COR-L47 (cell line): ENCODE data around the gene KCNC3.
"Not testable (repeated sequence)": the region's sequence is repeated elsewhere in the genome, so short reads cannot be mapped to it uniquely, and the experiment has no call there.

Source experiments
- DNase-seq: peaks from one replicate; lab custom pipeline; 2025; lab: John Stamatoyannopoulos, UW

KCNC3 gene

DNA sequence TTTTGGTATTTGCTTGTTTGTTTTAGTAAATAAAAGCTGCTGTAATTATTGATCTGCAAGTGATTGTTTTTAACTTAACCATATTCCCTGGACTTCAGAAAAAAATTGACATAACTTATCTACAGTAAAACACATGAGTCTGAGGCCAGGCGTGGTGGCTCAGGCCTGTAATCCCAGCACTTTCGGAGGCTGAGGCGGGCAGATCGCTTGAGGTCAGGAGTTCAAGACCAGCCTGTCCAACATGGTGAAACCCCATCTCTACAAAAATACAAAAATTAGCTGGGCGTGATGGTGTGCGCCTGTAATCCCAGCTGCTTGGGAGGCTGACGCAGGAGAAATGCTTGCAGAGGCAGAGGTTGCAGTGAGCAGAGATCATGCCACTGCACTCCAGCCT, 24.3 kb upstream of the KCNC3 start:
- not testable (repeated sequence) for DNase-seq

DNA sequence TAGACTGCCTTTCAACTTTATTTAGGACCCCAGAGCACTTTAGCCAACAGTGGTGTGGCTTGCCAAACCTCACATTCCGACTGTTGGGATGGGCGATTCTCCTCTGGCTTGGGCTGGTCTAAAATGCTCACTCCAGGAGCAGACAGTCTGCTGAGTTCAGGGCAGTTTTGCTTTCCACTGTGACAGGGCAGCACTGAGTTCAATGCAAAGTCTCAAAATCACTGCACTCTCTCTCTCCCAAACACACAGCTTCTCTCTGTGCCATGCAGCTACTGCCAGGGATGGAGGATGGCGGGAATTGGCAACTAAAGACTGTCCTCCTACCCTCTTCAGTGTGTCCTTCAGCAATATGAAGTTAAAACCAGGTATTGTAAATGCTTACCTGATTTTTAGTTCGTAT, 23.1 kb upstream of the KCNC3 start:
- no peak for DNase-seq

DNA sequence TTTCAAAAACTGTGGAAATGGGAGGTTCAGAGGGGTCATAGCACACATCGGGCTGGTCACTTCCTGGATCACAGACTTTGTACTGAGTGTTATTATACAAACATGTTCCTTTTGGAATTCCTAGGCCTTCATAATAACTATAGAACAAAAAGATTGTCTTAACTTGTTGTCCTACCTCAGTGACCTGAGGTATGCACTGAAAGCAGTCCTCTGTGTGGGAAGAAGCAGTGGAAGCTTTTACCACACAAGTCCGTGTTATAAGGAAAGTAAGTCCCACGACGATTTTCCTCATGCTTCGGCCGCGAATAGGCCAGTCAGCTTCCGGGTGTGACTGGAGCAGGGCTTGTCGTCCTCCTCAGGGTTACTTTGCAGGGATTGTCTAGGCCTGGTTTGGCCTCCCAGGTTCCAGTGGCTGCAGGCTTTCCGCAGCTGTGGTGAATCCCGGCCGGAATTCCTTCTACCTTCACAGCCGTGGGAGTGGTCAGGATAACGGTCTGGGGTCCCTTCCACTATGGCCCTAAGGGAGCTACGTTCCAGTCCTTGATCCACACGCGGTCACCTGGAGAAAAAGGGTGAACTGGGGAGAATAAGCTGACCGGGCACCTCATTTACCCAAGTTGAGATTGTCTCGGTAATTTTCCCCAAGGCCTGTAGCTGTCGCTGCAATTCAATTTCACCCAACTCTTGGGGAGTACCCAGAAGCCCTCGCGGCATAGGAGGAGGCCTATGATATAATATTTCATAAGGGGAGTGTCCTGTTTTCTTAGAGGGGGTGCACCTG, 20.3 kb upstream of the KCNC3 start:
- no peak for DNase-seq

DNA sequence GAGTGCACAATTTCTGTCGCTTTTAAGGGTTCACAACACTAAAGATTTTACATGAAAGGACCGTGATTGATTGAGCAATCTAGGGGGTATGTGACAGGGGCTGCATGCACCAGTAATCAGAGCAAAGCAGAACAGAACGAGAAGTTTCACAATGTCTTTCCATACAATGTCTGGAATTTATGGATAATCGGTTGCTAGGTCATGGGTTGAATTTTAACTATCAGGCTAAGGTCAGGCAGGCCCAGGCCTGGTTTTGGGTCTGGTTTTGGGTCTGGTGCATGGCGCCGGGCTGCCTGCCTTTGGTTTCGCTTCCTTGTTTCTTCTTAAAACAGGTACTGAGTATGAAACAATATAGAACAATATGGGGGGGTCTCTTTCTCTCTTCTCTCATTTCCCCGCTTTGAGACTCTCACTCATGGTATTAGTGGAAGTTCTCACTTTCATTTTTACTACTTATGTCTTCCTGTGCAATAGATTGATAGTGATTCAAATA, 18.0 kb upstream of the KCNC3 start:
- not testable (repeated sequence) for DNase-seq

DNA sequence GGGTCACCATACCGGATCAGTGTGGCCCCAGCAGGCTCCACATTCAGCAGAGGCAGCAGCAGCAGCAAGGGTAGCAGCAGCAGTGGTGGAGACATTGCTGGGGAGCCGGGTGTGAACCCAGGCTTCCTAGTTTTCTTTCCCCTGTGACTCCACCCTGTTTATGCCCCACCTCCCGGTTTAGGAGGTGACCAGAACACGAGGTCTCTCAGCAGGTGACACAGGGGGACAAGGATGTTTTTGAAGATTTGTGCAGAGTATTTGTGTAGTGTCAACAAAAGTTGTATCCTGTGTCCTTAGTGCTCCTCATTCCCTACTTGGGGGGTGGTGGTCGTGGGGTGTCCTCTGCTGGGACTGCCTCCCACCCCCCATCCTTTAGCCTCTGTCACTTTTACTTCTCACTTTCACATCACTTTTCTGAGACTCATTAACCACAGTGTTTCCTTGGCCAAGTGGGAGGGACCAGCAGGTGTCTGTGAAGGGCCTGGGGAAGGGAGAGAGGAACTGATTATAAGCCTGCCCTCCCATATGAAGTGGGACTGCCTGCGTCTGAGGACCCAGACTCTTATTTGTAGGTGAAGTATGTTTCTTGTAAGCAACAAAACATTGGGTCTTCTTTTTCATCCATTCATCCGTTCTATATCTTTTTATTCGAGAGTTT, 15.6 kb upstream of the KCNC3 start:
- no peak for DNase-seq

DNA sequence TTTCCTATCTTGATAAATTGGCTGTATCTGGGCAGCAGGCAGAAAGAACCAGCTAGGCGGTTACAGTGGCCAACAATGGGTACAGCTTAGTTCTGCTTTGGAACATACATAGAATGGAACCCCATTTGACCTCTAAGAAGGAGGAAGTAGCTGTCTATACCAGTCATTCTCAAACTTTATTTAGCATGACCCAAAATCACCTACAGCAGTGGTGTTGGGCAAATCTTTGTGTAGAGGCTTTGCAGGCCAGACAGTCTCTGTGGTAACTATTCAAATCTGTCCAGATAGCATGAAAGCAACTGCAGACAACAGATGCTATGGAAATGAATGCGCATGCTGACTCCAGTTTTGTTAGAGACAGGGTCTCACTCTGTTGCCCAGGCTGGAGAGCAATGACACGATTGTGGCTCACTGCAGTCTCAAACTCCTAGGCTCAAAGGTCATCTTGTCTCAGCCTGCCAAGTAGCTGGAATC, 12.0 kb upstream of the KCNC3 start:
- no peak for DNase-seq

DNA sequence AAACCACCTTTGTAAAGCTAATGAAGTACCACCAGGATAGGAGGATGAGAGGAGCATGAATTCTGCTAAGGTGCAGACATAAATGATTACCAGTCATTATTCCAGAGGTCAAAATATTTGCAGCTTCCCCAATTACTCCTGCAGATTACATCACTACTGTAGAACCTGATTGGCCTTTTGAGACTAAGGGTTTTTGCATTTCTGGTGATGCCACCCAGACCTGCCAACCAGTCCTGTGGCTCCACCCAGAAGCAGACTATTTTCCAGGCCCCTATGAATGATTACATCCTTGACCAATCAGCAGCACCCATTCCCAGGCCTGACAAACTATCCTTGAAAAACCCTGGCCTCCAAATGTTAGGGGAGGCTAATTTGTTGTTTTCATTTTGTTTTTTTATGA, 11.2 kb upstream of the KCNC3 start:
- DNase-seq = no peak

DNA sequence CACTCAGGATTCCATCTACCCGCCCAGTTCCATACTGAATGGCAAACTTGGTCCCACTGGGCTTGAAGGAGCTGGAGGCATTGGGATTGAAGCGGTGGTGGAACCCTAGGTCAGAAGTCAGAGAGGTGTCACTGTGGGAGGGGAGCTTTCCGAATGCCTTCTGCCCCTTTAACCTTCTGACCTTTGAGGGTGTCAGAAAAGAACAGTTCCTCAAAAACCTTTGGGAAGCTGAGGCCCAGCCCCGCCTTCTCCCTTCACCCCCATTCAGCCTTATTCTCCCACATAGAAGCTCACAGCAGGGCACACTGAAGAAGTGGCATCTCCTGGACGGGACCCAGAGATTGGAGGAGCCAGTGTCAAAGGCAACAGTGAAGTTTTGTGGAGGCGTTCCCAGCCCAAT, 7.9 kb upstream of the KCNC3 start:
- not testable (repeated sequence) for DNase-seq

DNA sequence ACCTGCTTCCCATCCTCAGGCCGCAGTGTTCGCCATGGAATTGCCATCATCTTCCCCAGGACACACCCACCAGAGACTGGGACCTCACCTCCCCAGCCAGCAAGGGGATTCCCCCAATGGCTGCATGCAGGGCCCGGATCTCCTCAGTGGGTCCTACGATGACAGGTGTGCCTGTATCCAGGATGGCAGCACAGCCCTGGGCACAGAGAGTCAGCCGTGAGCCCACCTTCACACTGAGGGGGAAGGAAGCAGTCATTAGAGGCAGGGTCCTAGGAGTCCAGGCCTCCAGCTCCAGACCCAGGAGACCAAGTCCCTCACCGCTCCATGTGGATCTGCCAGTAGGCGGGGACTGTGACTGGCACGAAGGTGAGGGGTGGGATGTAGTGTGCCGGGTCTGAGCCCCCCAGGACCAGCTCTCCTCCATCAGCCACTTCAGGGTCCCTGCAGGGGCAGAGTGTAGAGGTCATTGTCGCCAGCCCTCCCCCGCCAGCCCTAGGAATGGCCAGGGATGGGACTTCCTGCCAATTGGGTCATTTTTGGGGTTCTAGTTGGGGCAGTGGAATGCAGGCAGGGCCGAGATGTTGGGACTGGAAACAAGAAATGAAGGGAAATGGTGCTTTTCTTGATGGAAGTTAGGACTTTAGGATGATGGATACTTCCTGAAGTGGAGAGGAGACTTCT, 5.7 kb upstream of the KCNC3 start:
- no peak for DNase-seq

DNA sequence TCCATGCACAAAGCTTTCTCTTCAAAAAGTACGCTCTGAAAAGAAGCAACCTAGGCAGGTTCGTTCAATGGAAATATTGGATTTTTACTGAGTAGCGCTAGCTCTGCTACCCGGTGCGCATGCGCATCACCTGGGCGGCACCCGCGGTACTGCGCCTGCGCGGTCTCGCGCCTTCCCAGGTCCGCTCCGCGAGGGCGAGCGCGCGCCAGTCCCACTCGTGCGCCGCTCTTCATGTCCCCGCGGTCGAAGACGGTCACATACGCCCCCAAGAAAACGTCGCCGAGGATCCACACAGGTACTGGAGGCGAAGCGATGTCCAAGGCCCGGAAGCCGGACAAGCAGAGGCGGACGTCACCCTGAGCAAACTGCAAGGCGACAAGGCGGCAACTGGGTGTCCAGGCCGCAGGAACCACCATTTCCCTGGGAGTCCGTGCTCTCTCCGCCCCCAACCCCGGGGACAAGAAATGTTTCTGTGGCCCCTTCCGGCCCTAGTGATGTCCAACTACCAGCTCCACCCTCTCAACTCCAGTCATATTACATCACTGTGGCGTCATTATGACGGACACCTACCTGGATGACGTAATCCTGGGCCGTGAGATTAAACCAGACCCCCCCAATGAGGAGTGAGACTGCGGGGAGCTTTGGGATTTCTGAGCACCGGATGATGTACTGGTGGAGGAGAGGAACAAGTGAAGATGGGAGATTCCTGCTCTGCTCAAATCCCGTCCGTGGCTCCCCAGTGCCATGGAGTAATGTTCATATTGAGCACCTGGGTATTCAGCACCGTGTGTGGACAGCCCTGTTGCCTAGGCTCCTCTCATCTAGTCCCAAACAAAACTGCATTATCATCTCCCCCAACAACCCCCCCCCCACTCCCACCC, 4.8 kb upstream of the KCNC3 start:
- DNase-seq = no peak

DNA sequence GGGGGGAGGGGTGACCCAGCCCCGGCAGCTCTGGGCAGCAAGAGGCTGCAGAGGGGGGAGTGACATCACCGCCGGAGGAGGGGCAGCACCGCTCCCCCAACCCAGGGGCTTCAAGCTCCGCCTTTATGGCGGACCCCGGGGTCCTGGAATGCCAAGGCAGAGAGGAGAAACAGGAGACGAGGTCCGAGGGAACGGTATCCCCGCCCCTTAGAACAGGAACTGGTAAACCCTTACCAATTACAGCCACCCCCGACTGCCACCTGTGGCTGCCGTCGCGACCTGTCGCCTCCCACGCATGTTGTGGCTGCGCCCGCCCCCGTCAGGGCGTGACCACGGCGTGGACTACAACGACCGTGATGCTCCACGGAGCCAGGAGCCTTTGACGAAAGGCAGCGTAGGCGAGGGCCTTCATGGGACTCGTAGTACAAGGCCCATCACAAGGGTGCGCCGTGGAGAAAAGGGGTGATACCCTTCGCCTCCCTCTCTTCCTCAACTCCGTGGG, 4.1 kb upstream of the KCNC3 start:
- DNase-seq = peak; percentile 52

DNA sequence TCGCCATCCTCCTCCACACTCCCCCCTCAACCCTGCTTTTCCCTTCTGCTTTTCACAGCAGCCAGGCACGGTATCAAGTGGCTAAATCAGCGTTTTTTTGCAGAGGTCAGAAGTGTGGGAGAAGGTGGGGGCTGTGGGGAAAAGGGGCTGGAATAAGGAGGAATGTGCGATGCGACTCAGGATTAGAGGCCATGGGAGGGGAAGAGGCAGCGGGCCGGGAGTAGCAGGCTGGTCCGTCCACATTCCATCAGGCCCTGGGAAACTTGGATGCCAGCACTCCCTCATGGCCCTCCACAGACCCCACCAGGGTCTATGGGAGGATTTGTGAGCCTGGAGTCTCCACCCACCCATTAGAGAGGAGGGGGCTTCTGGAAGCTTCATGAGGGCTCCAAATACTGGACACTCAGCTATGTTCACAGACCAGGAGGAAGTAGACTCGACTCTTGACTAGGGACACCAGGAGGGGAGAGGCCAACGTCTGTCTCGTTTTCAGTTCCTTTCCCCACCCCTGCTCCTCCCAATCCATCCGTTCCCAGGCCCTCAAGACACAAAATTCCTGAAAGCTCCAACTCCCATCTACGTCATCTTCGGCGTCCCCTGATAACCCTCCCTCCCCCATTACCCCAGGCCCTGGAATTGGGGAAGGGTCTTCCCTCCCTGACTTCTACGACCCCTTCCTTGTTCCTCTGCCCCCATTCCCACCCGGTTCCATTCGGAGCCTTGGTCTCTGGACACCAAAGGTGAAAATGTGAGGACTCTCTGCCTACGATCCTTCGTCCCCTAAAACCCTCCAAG, 3.3 kb upstream of the KCNC3 start:
- DNase-seq = no peak

DNA sequence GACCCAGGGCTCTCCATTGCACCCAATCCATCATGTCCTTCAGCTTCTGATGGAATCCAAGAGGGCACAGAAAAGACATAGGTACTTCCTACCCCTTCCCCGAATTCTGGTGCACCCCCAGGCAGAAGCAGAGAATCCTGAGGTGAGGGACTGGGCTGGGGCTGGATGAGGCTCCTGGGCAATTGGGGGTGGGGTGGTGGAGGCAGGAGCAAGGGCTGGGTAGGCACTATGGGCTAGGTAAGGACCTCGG, 2.7 kb upstream of the KCNC3 start:
- no peak for DNase-seq

DNA sequence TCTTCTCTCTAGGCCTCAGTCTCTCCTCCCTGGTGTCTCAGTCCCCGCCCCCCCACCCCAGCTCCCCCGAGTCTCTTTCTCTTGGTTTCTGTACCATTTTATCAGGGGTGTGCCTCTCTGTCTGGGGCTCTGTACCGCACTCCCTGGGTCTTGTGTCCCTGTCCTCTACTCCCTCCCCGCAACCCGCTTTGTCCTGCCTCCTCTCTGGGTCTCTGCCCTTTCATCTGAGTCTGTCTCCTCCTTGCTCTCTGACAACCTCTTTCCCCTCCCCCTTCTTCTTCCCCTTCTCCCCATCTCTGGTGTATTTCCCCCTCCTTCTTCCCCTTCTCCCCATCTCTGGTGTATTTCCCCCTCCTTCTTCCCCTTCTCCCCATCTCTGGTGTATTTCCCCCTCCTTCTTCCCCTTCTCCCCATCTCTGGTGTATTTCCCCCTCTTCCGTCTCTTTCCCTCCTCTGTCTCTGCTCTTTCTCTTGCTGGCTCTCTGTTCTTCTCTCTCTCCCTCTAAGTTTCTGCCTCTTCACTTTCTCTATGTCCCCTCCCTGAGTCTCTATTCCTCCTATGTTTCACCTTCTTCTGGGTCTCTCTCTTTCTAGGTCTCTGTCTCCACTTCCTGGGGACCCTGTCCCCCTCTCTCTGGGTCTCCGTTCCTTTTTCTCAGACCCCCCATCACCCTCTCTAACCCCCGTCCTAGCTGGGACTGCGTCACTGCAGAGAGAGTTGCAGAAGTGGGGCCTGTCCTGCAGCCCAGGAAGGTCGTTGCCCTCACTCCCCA, 2.2 kb upstream of the KCNC3 start:
- DNase-seq = no peak

DNA sequence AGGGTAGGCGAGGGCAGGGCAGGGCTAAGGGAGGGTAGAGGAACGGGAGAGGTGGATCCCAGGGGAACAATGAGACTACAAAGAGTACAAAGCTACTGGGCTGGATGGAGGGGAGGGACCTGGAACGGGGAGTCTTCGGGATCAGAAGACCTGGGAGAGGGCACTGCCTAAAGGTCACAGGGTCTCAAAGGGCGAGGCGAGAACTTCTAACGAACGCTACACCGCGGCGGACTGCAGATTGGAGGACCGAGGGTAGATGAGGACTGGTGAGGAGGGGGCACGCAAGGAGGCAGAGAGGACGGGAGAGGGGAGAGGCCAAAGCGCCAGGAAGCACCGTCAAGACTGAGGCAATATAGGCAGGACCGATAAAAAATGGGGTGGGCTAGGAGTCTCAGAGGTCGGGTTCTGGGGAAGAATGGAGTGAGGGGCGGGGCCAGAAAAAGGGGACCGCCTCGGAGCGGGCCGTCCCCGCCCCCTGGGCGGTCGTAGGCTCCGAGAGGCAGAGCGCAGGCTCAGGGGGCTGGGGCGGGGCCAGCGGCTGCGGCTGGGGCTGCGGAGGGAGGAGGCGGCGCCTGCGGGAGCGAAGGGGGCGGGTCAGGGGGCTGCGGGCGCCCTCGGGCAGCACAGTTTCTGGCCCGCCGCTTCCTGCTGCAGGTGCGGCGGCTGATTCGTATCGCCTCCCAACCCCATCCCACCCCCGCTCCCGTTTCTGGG, 1.3 kb upstream of the KCNC3 start:
- DNase-seq = no peak

DNA sequence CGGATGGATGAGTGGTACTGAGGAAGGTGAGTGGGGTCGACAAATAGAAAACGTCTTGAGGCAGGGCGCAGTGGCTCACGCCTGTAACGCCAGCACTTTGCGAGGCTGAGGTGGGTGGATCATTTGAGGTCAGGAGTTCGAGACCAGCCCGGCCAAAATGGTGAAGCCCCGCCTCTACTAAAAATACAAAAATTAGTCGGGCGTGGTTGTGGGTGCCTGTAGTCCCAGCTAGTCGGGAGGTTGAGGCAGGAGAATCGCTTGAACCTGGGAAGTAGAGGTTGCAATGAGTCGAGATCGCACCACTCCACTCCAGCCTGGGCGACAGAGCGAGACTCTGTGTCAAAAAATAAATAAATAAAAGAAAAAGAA, 733 bp upstream of the KCNC3 start:
- not testable (repeated sequence) for DNase-seq

DNA sequence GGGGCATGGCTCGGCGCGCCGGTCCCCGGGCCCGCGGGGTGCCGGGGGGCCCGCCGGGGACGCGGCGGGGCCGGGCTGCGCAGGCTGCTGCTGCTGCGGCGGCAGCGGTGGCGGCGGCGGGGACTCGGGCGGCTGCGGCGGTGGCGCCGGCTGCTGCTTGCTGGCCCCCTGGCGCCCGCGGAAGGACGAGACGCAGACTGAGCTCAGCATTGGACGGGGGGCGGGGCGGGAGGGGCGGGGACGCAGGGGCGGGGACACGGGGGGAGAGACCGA, 368 bp downstream of the KCNC3 start:
- DNase-seq = no peak

DNA sequence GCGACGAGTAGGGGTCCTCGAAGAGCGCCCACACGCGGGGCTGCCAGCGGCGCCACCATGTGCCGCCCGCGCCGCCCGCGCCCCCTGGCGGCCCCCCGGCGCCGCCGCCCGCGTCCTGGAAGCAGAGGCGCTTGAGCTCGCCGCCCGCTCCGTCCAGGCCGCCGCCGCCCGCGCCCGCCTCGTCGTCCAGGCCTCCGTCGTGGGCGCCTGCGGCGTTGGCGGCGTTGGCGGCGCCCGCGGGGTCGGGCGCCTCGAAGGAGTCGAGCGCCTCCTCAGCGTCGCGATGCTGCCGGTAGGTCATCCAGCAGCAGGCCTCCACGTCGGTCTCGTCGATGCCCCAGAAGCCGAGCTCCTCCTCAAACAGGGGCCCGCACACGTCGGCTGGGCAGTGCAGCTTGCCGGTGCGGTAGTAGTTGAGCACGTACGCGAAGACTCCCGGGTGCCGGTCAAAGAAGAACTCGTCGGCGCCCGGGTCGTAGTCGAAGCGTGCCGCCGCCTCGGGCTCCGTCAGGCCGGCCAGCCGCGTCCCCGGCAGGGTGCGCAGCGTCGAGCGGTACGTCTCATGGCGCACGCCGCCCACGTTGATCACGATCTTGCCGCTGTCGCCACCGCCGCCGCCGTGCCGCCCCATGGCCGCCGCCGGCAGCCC, 829 bp downstream of the KCNC3 start:
- no peak for DNase-seq

DNA sequence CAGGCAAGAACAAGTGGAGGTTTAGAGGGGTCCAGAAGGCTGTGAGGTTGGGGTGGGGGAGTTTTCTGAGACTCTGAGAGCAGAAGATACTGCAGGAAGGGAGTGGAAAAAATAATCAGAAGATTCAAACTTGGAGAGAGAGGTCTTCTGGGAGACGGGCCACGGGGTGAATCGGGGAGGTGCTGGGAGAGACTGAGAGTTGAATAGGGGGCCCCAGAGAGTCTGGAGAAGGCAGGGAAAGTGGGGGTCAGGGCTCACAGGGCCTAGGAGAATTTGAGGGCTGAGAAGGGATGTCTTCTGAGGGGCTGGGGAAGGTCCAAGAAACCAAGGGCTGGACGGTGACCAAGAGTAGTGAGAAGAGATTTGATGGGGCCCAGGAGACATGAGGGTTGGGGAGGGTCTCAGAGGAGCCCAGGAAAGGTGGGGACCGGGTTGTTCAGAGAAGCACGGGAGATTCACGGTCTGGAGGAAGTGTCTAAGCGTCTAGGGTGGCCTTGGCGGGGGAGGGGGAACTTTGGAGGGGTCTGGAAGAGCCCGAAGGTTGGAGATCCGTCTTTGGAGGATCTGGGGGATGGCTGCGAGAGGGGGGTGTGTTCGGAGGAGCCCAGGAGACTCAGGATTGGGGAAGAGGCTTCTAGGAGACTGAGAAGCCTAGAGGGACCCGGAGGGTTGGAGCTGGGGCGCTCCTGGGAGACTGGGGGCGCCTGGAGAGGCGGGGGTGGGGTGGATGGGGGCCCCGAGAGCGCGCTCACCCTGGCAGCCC, 1.5 kb downstream of the KCNC3 start:
- DNase-seq = no peak
